BJ (cell line): Measurements from ENCODE around the gene CEBPG. TPM values are rescaled to one million over a fixed set of nuclear protein-coding genes. Genes with fewer than 3 reads are reported as not detected.

Experiments
- CTCF ChIA-PET: fragments of 350-600 bp; formaldehyde crosslinking; extraction: SDS; loops from one replicate; lab custom pipeline; 2021; ENCODE audit warnings: antibody characterized with exemption, inconsistent platforms; lab: Yijun Ruan, JAX
- POLR2A ChIA-PET: fragments of 300-600 bp; sonication (Branson Sonifier 250); formaldehyde crosslinking; extraction: SDS; loops from one replicate; lab custom pipeline; 2021; ENCODE audit warnings: antibody characterized with exemption; lab: Charles Lee
- DNase-seq: peaks from one replicate; pipeline ENCODE4 v3.0.0-alpha.2; 2011; ENCODE audit warnings: low read depth
- H3K27me3 ChIP-seq: 2 replicates; pipeline ENCODE4 v1.6.0; 2011; ENCODE audit warnings: low read length; ENCODE audit not compliant: control insufficient read depth, insufficient read depth
- H3K36me3 ChIP-seq: 2 replicates; pipeline ENCODE4 v1.5.1; 2011; ENCODE audit warnings: low read length; ENCODE audit not compliant: control insufficient read depth, insufficient read depth
- H3K4me3 ChIP-seq: 2 replicates; pipeline ENCODE4 v1.5.1; 2011; ENCODE audit warnings: low read depth, mild to moderate bottlenecking, control low read depth, low read length
- polyA plus RNA-seq: library from polyadenylated mRNA; depleted of rRNA; stranded (reverse); fragments of >200 nt; gene quantifications from 2 replicates; pipeline ENCODE4 v1.2.3, GENCODE V29; 2011
- TF ChIP-seq, protein P1 (sequence below): IDR thresholded peaks from 2 replicates; pipeline ENCODE4 v1.5.1; 2011; ENCODE audit warnings: low read depth, mild to moderate bottlenecking, control low read depth, inconsistent platforms, low read length, moderate library complexity; ENCODE audit not compliant: insufficient read depth

CEBPG gene
- polyA plus RNA-seq, 1 experiment = 16.0 TPM

DNA sequence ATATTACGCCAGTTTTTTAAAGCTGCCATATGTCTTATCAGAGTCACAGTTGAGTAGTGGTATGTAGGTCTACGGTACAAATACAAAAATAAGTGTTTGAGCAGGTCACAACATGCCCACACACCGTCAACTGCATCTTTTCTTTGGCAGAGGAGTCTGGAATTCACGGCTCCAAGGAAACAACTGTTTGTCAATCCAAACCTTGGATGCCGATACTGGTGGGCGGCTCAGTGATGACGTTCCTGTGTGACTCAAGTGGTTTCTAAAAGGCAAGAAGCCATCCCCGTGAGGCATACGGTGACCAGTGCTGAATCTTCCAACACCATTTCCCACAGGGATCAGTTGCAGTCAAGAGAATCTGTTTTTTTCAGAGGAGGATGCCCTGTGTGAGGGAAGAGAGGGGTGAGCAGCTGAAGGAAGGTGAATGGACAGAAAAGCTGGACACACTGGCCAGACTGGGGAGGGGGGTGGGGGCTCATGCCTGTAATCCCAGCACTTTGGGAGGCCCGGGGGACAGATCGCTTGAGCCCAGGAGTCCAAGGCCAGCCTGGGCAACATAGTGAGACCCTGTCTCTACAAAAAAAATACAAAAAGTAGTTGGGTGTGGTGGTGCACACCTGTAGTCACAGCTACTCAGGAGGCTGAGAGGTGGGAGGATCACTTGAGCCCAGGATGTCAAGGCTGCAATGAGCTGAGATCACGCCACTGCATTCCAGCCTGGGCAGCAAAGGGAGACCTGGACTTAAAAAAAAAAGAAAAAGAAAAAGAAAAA, 22.8 kb upstream of the CEBPG start:
- TF ChIP-seq, protein P1, sequence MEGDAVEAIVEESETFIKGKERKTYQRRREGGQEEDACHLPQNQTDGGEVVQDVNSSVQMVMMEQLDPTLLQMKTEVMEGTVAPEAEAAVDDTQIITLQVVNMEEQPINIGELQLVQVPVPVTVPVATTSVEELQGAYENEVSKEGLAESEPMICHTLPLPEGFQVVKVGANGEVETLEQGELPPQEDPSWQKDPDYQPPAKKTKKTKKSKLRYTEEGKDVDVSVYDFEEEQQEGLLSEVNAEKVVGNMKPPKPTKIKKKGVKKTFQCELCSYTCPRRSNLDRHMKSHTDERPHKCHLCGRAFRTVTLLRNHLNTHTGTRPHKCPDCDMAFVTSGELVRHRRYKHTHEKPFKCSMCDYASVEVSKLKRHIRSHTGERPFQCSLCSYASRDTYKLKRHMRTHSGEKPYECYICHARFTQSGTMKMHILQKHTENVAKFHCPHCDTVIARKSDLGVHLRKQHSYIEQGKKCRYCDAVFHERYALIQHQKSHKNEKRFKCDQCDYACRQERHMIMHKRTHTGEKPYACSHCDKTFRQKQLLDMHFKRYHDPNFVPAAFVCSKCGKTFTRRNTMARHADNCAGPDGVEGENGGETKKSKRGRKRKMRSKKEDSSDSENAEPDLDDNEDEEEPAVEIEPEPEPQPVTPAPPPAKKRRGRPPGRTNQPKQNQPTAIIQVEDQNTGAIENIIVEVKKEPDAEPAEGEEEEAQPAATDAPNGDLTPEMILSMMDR = no peak
- CTCF ChIA-PET = interaction anchor here (0.6 kb wide), 1 partner anchor 51 kb away, joined by 3 read pairs; no protein-coding TSS in a partner anchor
- no peak for DNase-seq
- Histone ChIP-seq H3K27me3 (peaks cover 9% of the 10 kb centered on the region), H3K4me3 (no peak overlapping the region), H3K36me3 (no peaks in the 10 kb centered on the region)
- POLR2A ChIA-PET = no interaction called here

DNA sequence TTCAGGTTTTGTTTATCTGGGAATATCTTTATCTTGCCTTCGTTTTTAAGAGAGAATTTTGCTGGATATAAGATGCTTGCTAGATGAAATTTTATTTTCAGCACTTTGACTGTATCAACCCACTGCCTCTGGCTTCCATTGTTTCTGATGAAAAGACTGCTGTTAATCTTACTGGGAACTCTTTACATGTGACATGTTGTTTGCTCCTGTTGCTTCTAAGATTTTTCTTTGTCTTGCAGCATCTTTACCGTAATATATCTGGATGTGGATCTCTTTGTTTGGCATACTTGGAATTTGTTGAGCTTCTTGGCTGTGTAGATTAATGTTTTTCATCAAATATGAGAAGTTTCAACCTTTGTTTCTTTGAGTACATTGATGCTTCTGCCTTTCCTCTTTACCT, 18.0 kb upstream of the CEBPG start:
- H3K4me3 ChIP-seq = no peak overlapping the region
- TF ChIP-seq, protein P1 = no peak
- ChIA-PET CTCF (no interaction called here), POLR2A (no interaction called here)
- H3K36me3 ChIP-seq = no peaks in the 10 kb centered on the region
- no peak for DNase-seq
- H3K27me3 ChIP-seq = peaks cover 1% of the 10 kb centered on the region; the same call in 1 of the 2 replicates

DNA sequence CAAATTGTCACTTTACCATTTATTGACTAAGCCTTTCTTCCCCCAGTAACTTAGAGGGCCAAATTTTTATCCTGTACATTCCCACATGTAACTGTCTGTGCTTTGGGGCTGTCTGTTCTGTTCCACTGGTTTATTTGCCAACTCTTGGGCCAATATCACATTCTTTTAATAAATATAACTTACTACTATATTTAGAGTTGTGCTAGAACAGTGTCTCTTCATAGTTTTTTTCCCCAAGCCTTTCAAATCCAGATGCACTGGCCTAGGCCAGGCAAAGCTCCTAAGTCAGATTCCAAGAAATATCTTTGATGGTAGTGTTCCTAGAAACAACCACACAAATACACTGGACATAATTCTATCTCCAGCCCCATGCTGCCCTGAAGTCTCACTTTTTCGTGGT, 16.0 kb upstream of the CEBPG start:
- H3K36me3 ChIP-seq = no peaks in the 10 kb centered on the region
- H3K4me3 ChIP-seq = no peak overlapping the region
- DNase-seq = no peak
- ChIA-PET POLR2A (no interaction called here), CTCF (no interaction called here)
- TF ChIP-seq, protein P1 = no peak
- peaks cover 3% of the 10 kb centered on the region; the same call in 1 of the 2 replicates for H3K27me3 ChIP-seq

DNA sequence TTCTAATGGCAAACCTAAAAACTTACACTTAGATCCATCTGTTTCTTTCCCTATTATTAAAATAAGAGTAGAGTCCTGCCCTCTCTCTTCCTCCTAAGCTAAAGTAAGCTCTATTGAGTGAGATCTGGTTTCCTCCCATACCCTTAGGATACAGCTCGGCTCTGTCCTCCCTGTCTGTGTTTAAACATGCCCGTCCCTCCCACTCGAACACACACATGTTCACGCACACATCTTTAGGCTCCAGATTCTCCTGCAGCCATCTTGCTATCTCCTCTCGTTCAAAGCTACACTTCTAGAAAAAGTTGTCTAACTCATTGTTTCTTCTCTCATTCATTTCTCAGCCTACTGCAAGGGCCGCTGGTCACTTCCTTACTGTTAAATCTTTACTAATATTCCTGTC, 15.1 kb upstream of the CEBPG start:
- no peaks in the 10 kb centered on the region for H3K36me3 ChIP-seq
- peaks cover 6% of the 10 kb centered on the region; the same call in 1 of the 2 replicates for H3K27me3 ChIP-seq
- TF ChIP-seq, protein P1 = no peak
- ChIA-PET CTCF (no interaction called here), POLR2A (no interaction called here)
- DNase-seq = no peak
- H3K4me3 ChIP-seq = no peak overlapping the region

DNA sequence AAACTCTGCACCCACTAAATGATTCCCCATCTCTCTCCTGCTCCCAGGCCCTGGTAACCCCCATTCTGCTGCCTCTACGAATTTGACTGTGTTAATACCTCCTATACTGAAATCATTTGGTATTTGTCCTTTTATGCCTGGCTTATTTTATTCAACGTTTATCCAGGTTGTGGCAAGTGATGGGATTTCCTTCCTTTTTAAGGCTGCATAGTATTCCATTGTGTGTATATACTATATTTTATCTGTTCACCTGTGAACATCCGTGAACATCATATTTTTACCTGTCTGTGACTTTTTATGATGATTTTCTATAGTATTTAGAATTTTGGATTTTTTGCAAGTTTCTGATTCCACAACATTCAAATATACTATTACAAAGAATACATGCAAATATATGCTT, 13.9 kb upstream of the CEBPG start:
- CTCF ChIA-PET = interaction anchor here (0.8 to 0.9 kb wide), 2 partner anchors 118 to 418 kb away, joined by 3 read pairs; no protein-coding TSS in a partner anchor
- peaks cover 6% of the 10 kb centered on the region; the same call in 1 of the 2 replicates for H3K27me3 ChIP-seq
- no peak for DNase-seq
- POLR2A ChIA-PET = no interaction called here
- H3K36me3 ChIP-seq = no peaks in the 10 kb centered on the region
- TF ChIP-seq, protein P1 = no peak
- no peak overlapping the region for H3K4me3 ChIP-seq
